HG02970 (cell line): ENCODE measurements around the gene HDAC5.
"Not testable (repeated sequence)": the region's sequence is repeated elsewhere in the genome, so short reads cannot be mapped to it uniquely, and the experiment has no call there.

Experiments used
- ATAC-seq: cut with Tn5 transposase; IDR thresholded peaks from one replicate; pipeline ENCODE4 v1.9.1; 2021; ENCODE audit warnings: mild to moderate bottlenecking, moderate library complexity, moderate number of reproducible peaks; ENCODE audit not compliant: unreplicated experiment, low FRiP score

Gene HDAC5

GRCh38 chr17:44071198-44071520 lies 52.3 kb downstream of the HDAC5 start:
- no peak for ATAC-seq

GRCh38 chr17:44070455-44071197 lies 52.8 kb downstream of the HDAC5 start, which contains the start of gene G6PC3:
Gene G6PC3 (plus strand): TSS chr17:44070735. CDS start chr17:44070966, 231 bp downstream.
- ATAC-seq, result peak; percentile 62

GRCh38 chr17:44069974-44070454 lies 53.4 kb downstream of the HDAC5 start:
- ATAC-seq, result no peak

GRCh38 chr17:44067545-44067940 lies 55.9 kb downstream of the HDAC5 start:
- ATAC-seq, result no peak

GRCh38 chr17:44066204-44066930 lies 57.1 kb downstream of the HDAC5 start, which contains the start of gene LSM12:
Gene LSM12 (minus strand): TSS chr17:44066671. CDS start chr17:44066587, 84 bp downstream.
- peak; percentile 71 for ATAC-seq

- no peak for ATAC-seq
Measured at GRCh38 chr17:44065668-44066203, 57.7 kb downstream of the HDAC5 start.

- no peak for ATAC-seq
Measured at GRCh38 chr17:44063704-44064639, 59.5 kb downstream of the HDAC5 start.

GRCh38 chr17:44062871-44063270 lies 60.6 kb downstream of the HDAC5 start:
- ATAC-seq, result no peak

- no peak for ATAC-seq
Measured at GRCh38 chr17:44061446-44061845, 62.0 kb downstream of the HDAC5 start.

- ATAC-seq, result no peak
Measured at GRCh38 chr17:44059101-44059892, 64.1 kb downstream of the HDAC5 start.

- no peak for ATAC-seq
Measured at GRCh38 chr17:44053125-44053872, 70.1 kb downstream of the HDAC5 start.

- no peak for ATAC-seq
Measured at GRCh38 chr17:44049294-44050060, 74.0 kb downstream of the HDAC5 start.

GRCh38 chr17:44046893-44047292 lies 76.5 kb downstream of the HDAC5 start:
- not testable (repeated sequence) for ATAC-seq

- no peak for ATAC-seq
Measured at GRCh38 chr17:44045486-44045885, 78.0 kb downstream of the HDAC5 start.

- ATAC-seq, result no peak
Measured at GRCh38 chr17:44044071-44044470, 79.4 kb downstream of the HDAC5 start.

GRCh38 chr17:44043272-44043696 lies 80.2 kb downstream of the HDAC5 start:
- no peak for ATAC-seq

GRCh38 chr17:44039829-44040635 lies 83.4 kb downstream of the HDAC5 start:
- ATAC-seq, result no peak
